HepG2 (cell line): ENCODE results near the gene ENG.

Experiments
- CTCF ChIP-seq: sonication (generic); formaldehyde crosslinking; IDR thresholded peaks from 2 replicates; pipeline ENCODE4 v1.5.0; 2020; ENCODE audit warnings: mild to moderate bottlenecking, missing genetic modification reagents, moderate library complexity
- ELF1 ChIP-seq: sonication (generic); formaldehyde crosslinking; IDR thresholded peaks from 2 replicates; pipeline ENCODE4 v1.4.0; 2020; ENCODE audit warnings: missing genetic modification reagents
- FOXM1 ChIP-seq: sonication (generic); formaldehyde crosslinking; IDR thresholded peaks from 2 replicates; pipeline ENCODE4 v1.5.0; 2020; ENCODE audit warnings: missing genetic modification reagents
- MXD1 ChIP-seq: sonication (generic); formaldehyde crosslinking; IDR thresholded peaks from 2 replicates; pipeline ENCODE4 v1.4.0; 2020; ENCODE audit warnings: mild to moderate bottlenecking, missing genetic modification reagents
- MXD4 ChIP-seq: IDR thresholded peaks from 2 replicates; pipeline ENCODE4 v1.6.1; 2016; ENCODE audit warnings: mild to moderate bottlenecking, missing biosample characterization, missing genetic modification reagents
- NKX3-1 ChIP-seq: sonication (generic); formaldehyde crosslinking; IDR thresholded peaks from 2 replicates; pipeline ENCODE4 v1.5.0; 2020; ENCODE audit warnings: missing genetic modification reagents
- NR2C2 ChIP-seq: sonication (generic); formaldehyde crosslinking; IDR thresholded peaks from 2 replicates; pipeline ENCODE4 v1.4.0; 2020; ENCODE audit warnings: missing genetic modification reagents, mild to moderate bottlenecking, moderate library complexity, borderline replicate concordance
- RAD21 ChIP-seq: fragments of 450-650 bp; formaldehyde crosslinking; IDR thresholded peaks from 2 replicates; pipeline ENCODE4 v1.5.0; 2020; ENCODE audit warnings: mild to moderate bottlenecking
- SPEN ChIP-seq: sonication (generic); formaldehyde crosslinking; IDR thresholded peaks from 2 replicates; pipeline ENCODE4 v1.5.1; 2020; ENCODE audit warnings: low read depth, mild to moderate bottlenecking, missing genetic modification reagents
- SUZ12 ChIP-seq: fragments of 150-350 bp; IDR thresholded peaks from 2 replicates; pipeline ENCODE4 v1.6.1; 2014; ENCODE audit warnings: low read depth, low read length
- TOE1 ChIP-seq: sonication (generic); formaldehyde crosslinking; IDR thresholded peaks from 2 replicates; pipeline ENCODE4 v1.4.0; 2020; ENCODE audit warnings: mild to moderate bottlenecking, missing genetic modification reagents
- ZNF207 ChIP-seq: fragments of 450-650 bp; IDR thresholded peaks from 2 replicates; pipeline ENCODE4 v1.6.1; 2016; ENCODE audit warnings: antibody characterized with exemption, borderline replicate concordance
- ZUFSP ChIP-seq: sonication (generic); formaldehyde crosslinking; IDR thresholded peaks from 2 replicates; pipeline ENCODE4 v1.9.0; 2021; ENCODE audit warnings: missing genetic modification reagents, mild to moderate bottlenecking, borderline replicate concordance

- TF ChIP-seq TOE1 (CRISPR knock-in tag) (no peak), MXD1 (CRISPR knock-in tag) (no peak), MXD4 (no peak), CTCF (CRISPR knock-in tag) (no peak), NR2C2 (CRISPR knock-in tag) (no peak), FOXM1 (CRISPR knock-in tag) (no peak), NKX3-1 (CRISPR knock-in tag) (no peak), SUZ12 (no peak), ZUFSP (CRISPR knock-in tag) (no peak), ELF1 (no peak), SPEN (no peak), ZNF207 (no peak), RAD21 (CRISPR knock-in tag) (no peak)
These were observed 4.1 kb downstream of the ENG start for GRCh38 chr9:127850286-127850830.
